Adrenal gland (tissue), 12 donors: Measurements from ENCODE around the gene CCDC51. TPM values are rescaled to one million over a fixed set of nuclear protein-coding genes. Genes with fewer than 3 reads are reported as not detected.
A peak's percentile ranks its signal among the peaks of the same experiment; 100 is the strongest.

ENCODE experiments used
- DNase-seq, 7 donors: peaks; one replicate each; pipeline ENCODE4 v3.0.0-alpha.2; 2019 to 2020
- H3K27ac ChIP-seq, 5 donors: fragments of 200-600 bp; sonication (generic) in 4 of 5; 1 replicate in 3 of 5; 2 replicates in 2 of 5; pipeline versions ENCODE4 v1.5.1 to v1.8.0; 2016 to 2020; ENCODE audit warnings: mild to moderate bottlenecking in 1 of 5
- H3K27me3 ChIP-seq: fragments of 200-600 bp; 2 replicates; pipeline ENCODE4 v1.8.0; 2021
- H3K36me3 ChIP-seq, 2 donors: fragments of 200-600 bp; replicated peaks in 1 of 2; 1 replicate in 1 of 2; 2 replicates in 1 of 2; pipeline versions ENCODE4 v1.5.1 to v1.8.0; 2018 to 2022
- H3K4me1 ChIP-seq, 2 donors: fragments of 200-600 bp; replicated peaks in 1 of 2; 1 replicate in 1 of 2; 2 replicates in 1 of 2; pipeline versions ENCODE4 v1.5.1 to v1.8.0; 2018 to 2021
- H3K4me3 ChIP-seq, 4 donors: fragments of 200-600 bp; sonication (generic) in 3 of 4; one replicate each; pipeline ENCODE4 v1.5.1; 2016 to 2018
- H3K9me3 ChIP-seq, 3 donors: fragments of 200-600 bp; sonication (generic) in 1 of 3; replicated peaks in 1 of 3; 1 replicate in 2 of 3; 2 replicates in 1 of 3; pipeline versions ENCODE4 v1.5.1 to v1.8.0; 2016 to 2021
- POLR2A ChIP-seq, 2 donors: fragments of 450-650 bp; IDR thresholded peaks; one replicate each; pipeline ENCODE4 v1.6.1; 2017; ENCODE audit warnings: antibody characterized with exemption in 2 of 2, mild to moderate bottlenecking in 2 of 2, moderate library complexity in 1 of 2
- WGBS, 4 donors: extraction: QIAGEN DNeasy Blood & Tissue Kit in 2 of 4; methylation state at CpG; one replicate each; pipeline versions ENCODE4 v1.1.5 to v1.1.7; 2013 to 2017; 5-methylcytosine and 5-hydroxymethylcytosine counted together
- intact Hi-C, 2 donors: fragments of 100-400 bp; cut with DNase I; formaldehyde crosslinking; loops; one replicate each; pipeline versions ENCODE4 v1.14.1 to v1.15.0; 2022 to 2023
- polyA plus RNA-seq, 3 donors: library from polyadenylated mRNA; stranded (reverse); fragments of 200-250 nt in 2 of 3; fragments of 350-450 nt in 1 of 3; fragmentation: Illumina TruSeq in 1 of 3; extraction: RNeasy Lipid Tissue Mini Kit (QIAGEN cat#74804) in 1 of 3; gene quantifications; one replicate each; pipeline ENCODE4 v1.2.3, GENCODE V29; 2013 to 2014
- total RNA-seq, 9 donors: library from RNA; depleted of rRNA in 4 of 9; stranded (reverse); fragments of >200 nt in 4 of 9; fragments of 120-200 nt in 1 of 9; fragmentation: NEBNext Ultra II Directional in 1 of 9; extraction: Animal tissue kit (Norgen Biotek cat#: 25700) in 1 of 9; gene quantifications; one replicate each; pipeline versions ENCODE4 v1.1.0 to v1.2.4, GENCODE V29; 2013 to 2023
- TF ChIP-seq, protein P1 (sequence below), 6 experiments: fragments of 450-650 bp in 4 of 6; fragments of 200-600 bp in 2 of 6; sonication (generic) in 1 of 6; IDR thresholded peaks; 1 replicate in 5 of 6; 2 replicates in 1 of 6; pipeline versions ENCODE4 v1.5.1 to v1.8.0; 2016 to 2021; ENCODE audit warnings: antibody characterized with exemption in 6 of 6, mild to moderate bottlenecking in 2 of 6, moderate library complexity in 1 of 6
- donor health status: healthy with polysubstance abuse.
- donor health status: Bipolar disorder and iron deficiency.
- donor health status: DM: yes; HTN: yes; CAD: no.
- donor health status: DM: no; HTN: no; CAD: no.
- donor health status: DM: no; HTN: no; CAD: no.
- donor health status: DM: yes; HTN: yes; CAD: no.

CCDC51 gene
- total and polyA plus RNA-seq, 12 donors: 7.3 to 30.4 (median 19.5) TPM

DNA sequence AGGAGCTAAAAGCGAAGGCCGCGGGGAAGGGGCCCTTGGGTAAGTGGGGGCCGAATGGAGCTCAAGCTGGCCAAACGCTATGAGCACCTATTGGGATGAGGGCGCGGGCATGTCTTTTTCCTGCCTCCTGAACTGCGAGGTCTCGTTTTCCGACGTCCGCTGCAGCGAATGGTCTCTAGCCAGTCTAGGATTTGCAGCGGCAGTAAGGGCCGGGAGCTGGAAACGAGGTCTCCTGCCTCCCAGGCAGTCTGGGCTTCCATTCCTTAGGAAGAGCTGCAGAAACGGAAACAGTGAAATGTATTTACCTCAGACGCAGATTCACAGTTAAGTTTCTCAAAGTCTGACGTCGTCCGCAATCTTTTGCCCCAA lies 655 bp upstream of the CCDC51 start:
- H3K36me3 ChIP-seq: peaks cover 0 to 22% of the 10 kb centered on the region in 2 donors
- H3K4me1 ChIP-seq: peaks cover 18 to 29% of the 10 kb centered on the region in 2 donors
- no peaks in the 10 kb centered on the region for H3K27me3 ChIP-seq
- H3K4me3 ChIP-seq: peak overlapping the region; percentile 71 to 99 (median 92)
- no peak for TF ChIP-seq POLR2A (IDR thresholded peaks at IDR 0.05)
- TF ChIP-seq, protein P1, sequence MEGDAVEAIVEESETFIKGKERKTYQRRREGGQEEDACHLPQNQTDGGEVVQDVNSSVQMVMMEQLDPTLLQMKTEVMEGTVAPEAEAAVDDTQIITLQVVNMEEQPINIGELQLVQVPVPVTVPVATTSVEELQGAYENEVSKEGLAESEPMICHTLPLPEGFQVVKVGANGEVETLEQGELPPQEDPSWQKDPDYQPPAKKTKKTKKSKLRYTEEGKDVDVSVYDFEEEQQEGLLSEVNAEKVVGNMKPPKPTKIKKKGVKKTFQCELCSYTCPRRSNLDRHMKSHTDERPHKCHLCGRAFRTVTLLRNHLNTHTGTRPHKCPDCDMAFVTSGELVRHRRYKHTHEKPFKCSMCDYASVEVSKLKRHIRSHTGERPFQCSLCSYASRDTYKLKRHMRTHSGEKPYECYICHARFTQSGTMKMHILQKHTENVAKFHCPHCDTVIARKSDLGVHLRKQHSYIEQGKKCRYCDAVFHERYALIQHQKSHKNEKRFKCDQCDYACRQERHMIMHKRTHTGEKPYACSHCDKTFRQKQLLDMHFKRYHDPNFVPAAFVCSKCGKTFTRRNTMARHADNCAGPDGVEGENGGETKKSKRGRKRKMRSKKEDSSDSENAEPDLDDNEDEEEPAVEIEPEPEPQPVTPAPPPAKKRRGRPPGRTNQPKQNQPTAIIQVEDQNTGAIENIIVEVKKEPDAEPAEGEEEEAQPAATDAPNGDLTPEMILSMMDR (IDR thresholded peaks at IDR 0.05): no peak
- peak overlapping the region; percentile 67 to 95 (median 91) for H3K27ac ChIP-seq
- H3K9me3 ChIP-seq: no peaks in the 10 kb centered on the region
- 1 to 2% (median 1%) methylated on average over 13 to 21 of the region's 21 CpGs for WGBS, 4 donors
- intact Hi-C loops: no loop called here
- peak in 2 of 7 donors; percentile 34 to 45 for DNase-seq

DNA sequence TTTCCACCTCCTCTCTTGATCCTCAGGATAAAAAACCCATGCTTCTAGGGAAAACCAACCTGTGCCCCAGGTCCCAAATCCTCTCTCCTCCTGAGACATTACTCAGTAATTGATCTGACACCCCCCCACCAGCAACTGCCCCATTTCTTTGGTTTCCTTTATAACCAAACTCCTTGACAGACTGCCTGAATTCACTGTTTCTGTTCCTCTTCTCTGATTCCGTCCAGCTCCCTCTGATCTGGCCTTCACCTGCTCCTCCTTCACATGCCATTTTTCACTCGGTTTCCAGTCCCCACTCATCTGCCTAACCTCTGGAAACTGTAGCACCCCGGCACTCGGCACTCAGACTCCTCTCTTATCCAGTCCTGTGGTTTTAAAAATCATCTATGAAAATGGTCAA lies 2.1 kb downstream of the CCDC51 start:
- Histone ChIP-seq H3K27ac (no peak overlapping the region), H3K36me3 (peaks cover 0 to 13% of the 10 kb centered on the region in 2 donors), H3K4me3 (no peak overlapping the region), H3K4me1 (peaks cover 18 to 29% of the 10 kb centered on the region in 2 donors), H3K27me3 (no peaks in the 10 kb centered on the region), H3K9me3 (no peaks in the 10 kb centered on the region)
- intact Hi-C loops: loop anchor here (5.0 to 10.0 kb wide), 4 partner anchors 41 to 243 kb away; no protein-coding TSS in a partner anchor
- TF ChIP-seq, protein P1 (IDR thresholded peaks at IDR 0.05): no peak
- TF ChIP-seq POLR2A (IDR thresholded peaks at IDR 0.05): no peak
- 66 to 81% (median 74%) methylated on average over 4 of the region's 4 CpGs for WGBS, 4 donors
- no peak for DNase-seq

DNA sequence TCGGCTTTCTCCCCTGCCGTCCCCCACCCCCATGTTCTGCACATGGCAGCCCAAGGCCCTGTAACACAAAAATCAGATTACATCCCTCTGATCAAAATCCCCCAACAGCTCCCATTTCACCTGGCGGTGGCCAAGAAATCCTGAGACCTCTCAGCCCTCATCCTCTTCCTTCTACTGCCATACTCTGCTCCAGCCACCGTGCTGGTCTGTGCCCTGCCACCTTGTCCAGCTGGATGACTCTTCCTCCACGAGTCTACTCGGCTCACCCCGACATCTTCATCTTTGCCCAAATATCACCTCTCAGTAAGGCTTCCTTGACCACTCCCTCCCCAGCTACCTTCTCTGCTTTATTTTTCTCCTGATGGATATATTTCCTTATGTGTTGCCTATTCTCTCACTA lies 3.1 kb downstream of the CCDC51 start:
- 76 to 81% (median 79%) methylated on average over 7 of the region's 7 CpGs for WGBS, 4 donors
- peaks cover 16 to 24% of the 10 kb centered on the region in 2 donors for H3K4me1 ChIP-seq
- H3K27ac ChIP-seq: no peak overlapping the region
- TF ChIP-seq, protein P1 (IDR thresholded peaks at IDR 0.05): no peak
- no peak for TF ChIP-seq POLR2A (IDR thresholded peaks at IDR 0.05)
- no peak for DNase-seq
- intact Hi-C loops: loop anchor here (5.0 to 10.0 kb wide), 4 partner anchors 40 to 242 kb away; no protein-coding TSS in a partner anchor
- H3K27me3 ChIP-seq: no peaks in the 10 kb centered on the region
- H3K4me3 ChIP-seq: no peak overlapping the region
- H3K36me3 ChIP-seq: peaks cover 0 to 19% of the 10 kb centered on the region in 2 donors
- no peaks in the 10 kb centered on the region for H3K9me3 ChIP-seq

DNA sequence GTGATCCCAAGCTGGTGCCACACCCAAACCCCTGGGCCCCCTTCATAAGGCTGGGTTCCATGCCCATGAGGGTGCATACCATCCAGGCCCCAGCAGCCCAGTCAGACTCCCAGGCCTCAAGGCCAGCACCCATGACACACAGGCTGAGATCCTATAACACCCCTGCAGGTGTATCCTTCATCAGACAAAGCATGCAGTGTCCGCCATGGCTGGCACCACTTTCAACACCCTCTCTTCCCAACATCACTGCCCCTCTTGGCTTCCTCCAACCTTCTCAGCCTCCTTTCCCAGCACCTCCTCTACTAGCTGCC lies 3.5 kb downstream of the CCDC51 start:
- Histone ChIP-seq H3K4me3 (no peak overlapping the region), H3K36me3 (peaks cover 0 to 20% of the 10 kb centered on the region in 2 donors), H3K27me3 (no peaks in the 10 kb centered on the region), H3K9me3 (no peaks in the 10 kb centered on the region), H3K27ac (peak overlapping the region in 1 of 5 donors; percentile 46), H3K4me1 (peaks cover 12 to 20% of the 10 kb centered on the region in 2 donors)
- intact Hi-C loops: loop anchor here (5.0 to 10.0 kb wide), 4 partner anchors 39 to 242 kb away; no protein-coding TSS in a partner anchor
- DNase-seq: no peak
- TF ChIP-seq, protein P1 (IDR thresholded peaks at IDR 0.05): no peak
- no peak for TF ChIP-seq POLR2A (IDR thresholded peaks at IDR 0.05)
- WGBS, 4 donors: 0 to 38% (median 22%) methylated on average over 1 of the region's 1 CpG
